ENCODE data around the gene SIGLEC10. TPM values are rescaled to one million over a fixed set of nuclear protein-coding genes. Genes with fewer than 3 reads are reported as not detected.
"Not testable (repeated sequence)": the region's sequence is repeated elsewhere in the genome, so short reads cannot be mapped to it uniquely, and the experiment has no call there.

SIGLEC10 gene
- total RNA-seq, 1 experiment from 2014 or later = not detected

GRCh38 chr19:51399231-51399630 is 18.2 kb downstream of the SIGLEC10 start:
- peaks cover 9% of the 10 kb centered on the region for H3K36me3 Mint-ChIP-seq (ENCODE audit: insufficient read depth, unreplicated experiment)
- no TSS peak for BruUV-seq (replicated peaks)
- H3K4me3 Mint-ChIP-seq (ENCODE audit: low read depth, unreplicated experiment) = no peak overlapping the region
- intact Hi-C loops (cut with micrococcal nuclease; ENCODE audit: unreplicated experiment) = no loop called here
- H3K27ac Mint-ChIP-seq (ENCODE audit: unreplicated experiment) = no peak overlapping the region
- CTCF ChIA-PET = interaction anchor here (1.8 kb wide), 1 partner anchor 8 kb away, joined by 13 read pairs; no protein-coding TSS in a partner anchor
- peaks cover 10% of the 10 kb centered on the region for H3K4me1 Mint-ChIP-seq (ENCODE audit: low read depth, unreplicated experiment)
- no peak for TF ChIP-seq CTCF (IDR thresholded peaks at IDR 0.05; ENCODE audit: unreplicated experiment)
- H3K27me3 Mint-ChIP-seq (ENCODE audit: unreplicated experiment) = no peaks in the 10 kb centered on the region
- H3K9me3 Mint-ChIP-seq (ENCODE audit: low read depth, unreplicated experiment) = peaks cover 19% of the 10 kb centered on the region
- no peak for DNase-seq

GRCh38 chr19:51398096-51398704 is 19.2 kb downstream of the SIGLEC10 start:
- intact Hi-C loops (cut with micrococcal nuclease; ENCODE audit: unreplicated experiment) = loop anchor here (1.0 kb wide), 1 partner anchor 259 kb away; no protein-coding TSS in a partner anchor

GRCh38 chr19:51397453-51397852 is 20.0 kb downstream of the SIGLEC10 start:
- H3K27me3 Mint-ChIP-seq (ENCODE audit: unreplicated experiment); H3K4me1 Mint-ChIP-seq (ENCODE audit: low read depth, unreplicated experiment); H3K4me3 Mint-ChIP-seq (ENCODE audit: low read depth, unreplicated experiment); H3K9me3 Mint-ChIP-seq (ENCODE audit: low read depth, unreplicated experiment); intact Hi-C loops (cut with micrococcal nuclease; ENCODE audit: unreplicated experiment); BruUV-seq (replicated peaks); CTCF ChIA-PET; H3K27ac Mint-ChIP-seq (ENCODE audit: unreplicated experiment); DNase-seq: not testable (repeated sequence)
- peaks cover 16% of the 10 kb centered on the region for H3K36me3 Mint-ChIP-seq (ENCODE audit: insufficient read depth, unreplicated experiment)

More at GRCh38 chr19:51398096-51398704, 19.2 kb downstream of the SIGLEC10 start:
- CTCF ChIA-PET = interaction anchor here (0.6 to 1.8 kb wide), 2 partner anchors 9 to 259 kb away, joined by 3 to 13 read pairs; no protein-coding TSS in a partner anchor
- TF ChIP-seq CTCF (IDR thresholded peaks at IDR 0.05; ENCODE audit: unreplicated experiment) = peak; percentile 21
- H3K27me3 Mint-ChIP-seq (ENCODE audit: unreplicated experiment) = no peaks in the 10 kb centered on the region
- peaks cover 10% of the 10 kb centered on the region for H3K4me1 Mint-ChIP-seq (ENCODE audit: low read depth, unreplicated experiment)
- no TSS peak for BruUV-seq (replicated peaks)
- DNase-seq = no peak
- no peak overlapping the region for H3K4me3 Mint-ChIP-seq (ENCODE audit: low read depth, unreplicated experiment)
- no peak overlapping the region for H3K27ac Mint-ChIP-seq (ENCODE audit: unreplicated experiment)
- peaks cover 14% of the 10 kb centered on the region for H3K9me3 Mint-ChIP-seq (ENCODE audit: low read depth, unreplicated experiment)
- H3K36me3 Mint-ChIP-seq (ENCODE audit: insufficient read depth, unreplicated experiment) = peaks cover 16% of the 10 kb centered on the region

- BruUV-seq (replicated peaks) = no TSS peak
- no peaks in the 10 kb centered on the region for H3K27me3 Mint-ChIP-seq (ENCODE audit: unreplicated experiment)
- H3K4me3 Mint-ChIP-seq (ENCODE audit: low read depth, unreplicated experiment) = no peak overlapping the region
- no peak for DNase-seq
- intact Hi-C loops (cut with micrococcal nuclease; ENCODE audit: unreplicated experiment) = no loop called here
- peaks cover 16% of the 10 kb centered on the region for H3K36me3 Mint-ChIP-seq (ENCODE audit: insufficient read depth, unreplicated experiment)
- H3K27ac Mint-ChIP-seq (ENCODE audit: unreplicated experiment) = no peak overlapping the region
- CTCF ChIA-PET = interaction anchor here (0.7 kb wide), 1 partner anchor 42 kb away, joined by 4 read pairs; no protein-coding TSS in a partner anchor
- no peak for TF ChIP-seq CTCF (IDR thresholded peaks at IDR 0.05; ENCODE audit: unreplicated experiment)
- H3K9me3 Mint-ChIP-seq (ENCODE audit: low read depth, unreplicated experiment) = peaks cover 3% of the 10 kb centered on the region
- H3K4me1 Mint-ChIP-seq (ENCODE audit: low read depth, unreplicated experiment) = peaks cover 10% of the 10 kb centered on the region
Observed at GRCh38 chr19:51396175-51396574, 21.3 kb downstream of the SIGLEC10 start.

Data from Calu3 (cell line).